Right ventricle myocardium superior (tissue), 1 donor: ENCODE results near the gene FOXK1. TPM values are rescaled to one million over a fixed set of nuclear protein-coding genes. Genes with fewer than 3 reads are reported as not detected.

Experiments
- ATAC-seq: fragments of 200-7000 bp; cut with Tn5 transposase; one replicate; pipeline ENCODE4 v1.9.1; 2020; ENCODE audit warnings: mild to moderate bottlenecking; ENCODE audit not compliant: poor library complexity
- DNase-seq: peaks from one replicate; pipeline ENCODE4 v3.0.0-alpha.2; 2020
- intact Hi-C: fragments of 100-400 bp; cut with DNase I; formaldehyde crosslinking; loops from one replicate; pipeline ENCODE4 v1.11.2; 2022
- total RNA-seq: library from RNA; stranded (reverse); fragmentation: NEBNext Ultra II Directional; extraction: Animal tissue kit (Norgen Biotek cat#: 25700); gene quantifications from one replicate; pipeline ENCODE4 v1.2.1, GENCODE V29; 2021
- donor health status: DM: no; HTN: yes; CAD: no; lungs with severe emphysema.

The FOXK1 gene
- total RNA-seq, 1 donor from 2014 or later, result 16.8 TPM

DNA sequence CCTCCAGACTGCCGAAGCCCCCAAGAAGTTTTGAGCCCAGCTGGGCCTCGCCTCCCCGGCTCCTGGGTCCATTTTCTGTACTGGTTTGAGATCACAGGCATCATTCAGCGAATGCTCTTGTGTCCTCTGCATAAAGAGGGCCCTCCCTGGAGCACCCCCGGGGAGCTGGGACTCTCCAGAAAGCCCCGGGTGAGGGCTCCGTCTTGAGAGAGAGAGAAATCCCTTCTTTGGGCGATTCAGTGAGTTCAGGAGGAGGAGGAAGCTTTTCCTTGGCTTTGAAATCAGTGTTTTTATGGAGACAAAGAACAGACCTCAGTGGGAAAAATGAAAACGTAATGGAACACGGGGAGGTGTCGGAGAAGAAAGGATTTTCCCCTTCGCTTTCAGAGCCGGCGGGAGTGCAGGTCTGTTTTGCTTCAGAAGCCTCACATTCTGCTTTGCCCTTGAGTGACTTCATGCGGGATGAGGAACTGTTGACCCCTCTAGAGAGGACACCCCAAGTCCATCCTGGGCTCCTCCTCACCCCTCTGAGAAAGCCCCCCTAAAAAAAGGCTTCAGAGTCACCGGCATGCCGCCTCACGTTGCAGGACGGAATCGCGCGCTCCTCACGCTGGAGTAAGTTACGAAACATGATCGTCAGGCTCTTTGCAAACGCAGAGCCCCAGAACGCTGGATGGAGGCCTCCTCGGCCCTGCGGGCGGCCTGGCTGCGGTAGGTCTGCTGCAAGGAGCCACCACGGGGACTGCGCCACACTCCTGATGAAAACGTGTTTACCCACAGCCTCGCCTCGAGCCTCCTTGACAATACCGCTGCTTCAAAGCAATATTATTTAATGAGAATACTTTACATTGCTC, 84.8 kb downstream of the FOXK1 start:
- no peak for DNase-seq
- no peak for ATAC-seq
- intact Hi-C loops, result no loop called here

GRCh38 chr7:4768597-4769569, 86.8 kb downstream of the FOXK1 start:
- intact Hi-C loops, result no loop called here
- DNase-seq (no peak), ATAC-seq (no peak)

DNA sequence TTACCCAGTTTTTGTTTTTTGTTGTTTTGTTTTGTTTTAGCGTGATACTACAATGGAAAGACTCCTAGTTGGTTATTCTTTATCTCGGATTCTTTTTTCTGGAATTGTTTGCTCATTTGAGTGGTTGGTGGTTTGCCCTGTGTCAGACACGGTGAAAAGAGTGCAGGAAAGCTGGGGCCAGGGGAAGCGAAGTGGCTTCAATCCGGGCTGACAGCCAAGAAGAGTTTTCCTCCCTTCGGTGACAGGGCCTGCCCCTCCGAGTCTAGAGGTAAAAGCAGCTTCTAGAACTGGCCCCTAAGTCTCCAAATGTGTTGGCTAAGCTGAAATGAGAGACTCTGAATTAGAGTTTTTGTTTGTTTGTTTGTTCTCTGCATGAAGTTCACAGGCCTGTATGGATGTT, 87.7 kb downstream of the FOXK1 start:
- DNase-seq, result no peak
- no peak for ATAC-seq
- intact Hi-C loops, result no loop called here

DNA sequence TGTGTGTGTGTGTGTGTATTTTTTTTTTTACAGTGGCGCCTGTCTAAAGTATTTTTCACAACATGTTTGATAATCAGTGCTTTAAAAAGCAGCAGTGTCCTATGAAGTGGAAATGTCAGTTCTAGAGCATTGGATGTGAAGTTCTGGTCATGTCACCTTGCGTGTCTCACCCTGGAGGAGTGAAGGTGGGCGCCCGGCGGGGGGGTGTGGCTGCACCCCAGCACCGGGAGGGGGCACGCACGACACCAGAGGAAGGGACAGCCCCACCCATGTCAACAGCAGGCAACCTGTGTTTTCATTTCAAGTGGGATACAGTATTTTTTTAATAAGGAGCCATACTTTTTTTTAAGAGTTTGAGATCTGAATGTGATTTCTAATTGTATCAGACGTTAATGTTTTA, 88.8 kb downstream of the FOXK1 start:
- ATAC-seq (no peak), DNase-seq (no peak)
- intact Hi-C loops, result no loop called here

DNA sequence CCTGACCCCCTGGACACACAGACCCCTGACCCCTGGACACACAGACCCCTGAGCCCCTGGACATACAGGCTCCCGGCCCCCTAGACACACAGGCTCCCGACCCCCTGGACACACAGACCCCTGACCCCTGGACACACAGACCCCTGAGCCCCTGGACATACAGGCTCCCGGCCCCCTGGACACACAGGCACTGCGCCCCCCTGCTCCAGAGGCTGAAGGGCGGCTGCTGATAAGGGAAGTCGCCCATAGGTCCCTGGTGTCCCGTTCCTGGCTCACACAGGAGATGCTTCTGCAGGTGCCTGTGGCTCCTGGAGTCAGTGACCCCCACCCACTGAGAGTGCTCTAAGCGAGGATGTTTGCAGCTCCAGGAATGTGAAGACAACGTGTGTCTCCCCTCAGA, 89.6 kb downstream of the FOXK1 start:
- intact Hi-C loops, result no loop called here
- DNase-seq, result no peak
- ATAC-seq, result no peak

- ATAC-seq (no peak), DNase-seq (no peak)
- intact Hi-C loops, result no loop called here
These were observed 90.2 kb downstream of the FOXK1 start for GRCh38 chr7:4772306-4772705.

DNA sequence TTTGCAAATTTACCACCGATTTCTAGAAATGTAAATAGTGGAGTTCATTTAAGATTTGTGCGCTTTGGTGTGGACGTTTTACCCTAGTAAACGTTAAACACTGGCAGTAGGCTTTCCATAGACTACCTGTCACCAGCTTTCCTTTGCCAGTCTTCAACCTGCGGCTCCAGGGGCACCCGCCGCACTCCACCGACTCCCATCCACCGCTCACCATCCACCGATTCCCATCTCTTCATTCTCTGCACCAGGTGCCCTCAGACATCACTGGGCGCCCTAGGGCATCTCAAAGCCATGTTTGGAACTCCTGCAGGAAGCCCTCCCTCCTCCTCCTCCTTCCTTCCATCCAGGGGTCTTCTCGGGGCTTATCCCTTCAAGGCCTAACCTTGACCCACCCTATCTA, 91.9 kb downstream of the FOXK1 start:
- DNase-seq, result no peak
- intact Hi-C loops, result no loop called here

DNA sequence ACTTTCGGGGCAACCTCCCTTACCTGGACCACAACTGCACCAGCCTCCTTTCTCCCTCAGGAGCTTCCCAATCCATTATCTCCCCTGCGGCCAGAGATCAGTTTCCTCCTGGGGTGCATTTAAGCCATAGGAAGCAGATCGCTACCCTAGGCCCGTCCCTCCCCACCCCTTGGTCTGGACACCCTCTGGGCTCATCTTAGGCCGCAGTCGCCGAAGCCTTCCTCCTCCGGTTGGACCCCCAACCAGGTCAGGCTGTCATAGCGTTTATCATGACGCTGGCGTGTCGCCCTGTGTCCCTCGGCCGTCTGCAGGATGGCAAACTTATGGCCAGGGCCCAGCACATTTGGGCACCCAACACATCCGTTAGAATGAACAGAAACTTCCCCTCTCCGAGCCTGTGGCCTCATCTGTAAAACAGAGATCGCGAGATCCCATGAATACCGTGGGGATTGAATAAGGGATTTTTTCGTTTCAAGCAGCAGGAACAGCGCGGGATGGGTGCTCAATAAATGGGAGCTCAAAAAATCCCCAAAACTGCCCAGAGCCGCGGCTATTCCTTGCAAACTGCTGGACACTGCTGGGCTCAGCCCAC, 92.7 kb downstream of the FOXK1 start:
- ATAC-seq, result peak; percentile 40
- DNase-seq, result peak; percentile 61
- intact Hi-C loops, result no loop called here

More for the DNA sequence above, 91.9 kb downstream of the FOXK1 start:
- no peak for ATAC-seq

- peak; percentile 98 for DNase-seq
- ATAC-seq, result peak; percentile 98
- intact Hi-C loops, result no loop called here
These were observed 93.3 kb downstream of the FOXK1 start, which contains the start of gene AP5Z1 for GRCh38 chr7:4775250-4775847. Gene AP5Z1, plus strand, starts transcription at chr7:4775623. Its CDS starts 93 bp downstream, at chr7:4775716.

DNA sequence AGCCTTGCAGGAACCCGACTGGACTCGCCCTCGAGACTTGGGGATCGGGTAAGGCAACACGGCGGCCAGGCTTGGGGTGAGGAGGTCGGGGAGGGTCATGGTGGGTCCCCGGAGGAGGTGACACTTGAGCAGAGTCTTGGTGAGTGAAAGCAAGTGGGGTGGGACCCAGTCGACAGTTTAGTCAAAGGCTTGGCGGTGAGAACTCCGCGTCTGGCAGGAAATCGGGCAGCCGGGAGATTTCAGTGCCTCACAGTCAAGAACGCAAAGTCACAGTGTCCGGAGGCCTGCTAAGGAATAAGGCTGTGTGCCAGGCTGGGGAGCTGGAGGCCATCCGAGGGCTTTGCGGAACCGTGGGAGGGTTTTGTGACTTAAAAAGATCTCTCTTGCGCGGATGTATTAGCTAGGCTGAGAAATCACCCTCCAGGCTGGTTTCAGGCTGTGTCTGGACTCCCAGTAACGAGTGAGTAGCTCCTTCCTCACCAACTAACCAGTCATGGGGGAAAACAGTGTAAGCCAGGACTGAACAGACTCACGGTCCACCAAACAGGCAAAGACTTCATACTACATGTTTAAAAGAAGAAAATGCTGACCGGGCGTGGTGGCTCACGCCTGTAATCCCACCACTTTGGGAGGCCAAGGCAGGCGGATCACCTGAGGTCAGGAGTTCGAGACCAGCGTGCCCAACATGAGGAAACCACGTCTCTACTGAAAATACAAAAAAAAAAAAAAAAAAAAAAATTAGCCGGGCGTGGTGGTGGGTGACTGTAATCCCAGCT, 93.9 kb downstream of the FOXK1 start:
- DNase-seq (peak; percentile 64), ATAC-seq (peak; percentile 37)
- intact Hi-C loops, result no loop called here

- DNase-seq (no peak), ATAC-seq (no peak)
- intact Hi-C loops, result no loop called here
These were observed 97.0 kb downstream of the FOXK1 start for GRCh38 chr7:4779118-4779517.

- intact Hi-C loops, result no loop called here
- ATAC-seq (no peak), DNase-seq (no peak)
These were observed 99.4 kb downstream of the FOXK1 start for GRCh38 chr7:4781366-4782069.

DNA sequence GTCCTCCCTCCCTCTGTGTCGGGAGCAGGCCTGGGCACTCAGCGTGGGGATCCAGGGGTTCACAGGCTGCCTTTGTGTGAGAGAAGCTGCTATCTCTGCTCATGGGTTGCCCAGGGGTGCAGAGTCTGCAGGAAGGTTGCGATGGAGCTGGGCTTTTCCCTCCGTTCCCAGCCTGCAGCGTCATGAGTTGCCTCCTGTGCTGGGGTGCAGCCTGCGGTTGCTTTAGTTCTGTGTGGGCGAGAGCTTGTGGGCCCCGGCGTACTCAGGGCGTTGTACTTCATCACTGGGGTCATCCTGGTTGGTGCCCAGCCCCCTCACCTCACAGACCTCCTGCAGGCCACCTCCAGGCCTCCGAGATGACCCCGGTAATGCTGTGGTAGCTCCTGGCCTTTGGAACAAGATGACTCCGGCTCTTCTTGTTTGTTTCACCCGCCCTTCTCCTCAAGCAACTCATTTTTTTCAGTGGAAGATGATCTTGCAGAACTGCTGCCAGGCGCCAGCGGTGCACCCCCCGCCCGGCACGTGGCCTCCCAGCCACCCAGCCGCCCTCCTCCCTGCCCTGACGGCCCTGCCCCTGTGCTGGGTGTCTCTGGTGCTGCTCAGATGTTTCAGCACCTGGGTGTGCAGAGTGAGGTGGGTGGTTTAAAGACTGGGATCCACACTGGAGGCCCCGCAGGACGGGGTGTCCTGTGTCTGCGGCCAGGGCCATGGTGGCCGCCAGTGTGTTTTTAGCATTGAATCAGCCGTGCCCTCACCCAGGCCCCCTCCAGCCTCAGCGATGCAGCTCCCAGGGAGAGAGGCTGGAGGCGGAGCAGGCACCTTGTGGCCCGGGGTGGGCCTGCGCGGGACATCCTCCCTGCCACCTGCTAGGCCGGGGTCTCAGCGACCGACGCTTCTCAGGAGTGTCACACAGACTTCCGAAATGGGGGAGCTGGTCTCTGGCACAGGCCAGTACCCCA, 100.5 kb downstream of the FOXK1 start:
- ATAC-seq, result no peak
- intact Hi-C loops, result no loop called here
- DNase-seq, result no peak

GRCh38 chr7:4783292-4783652, 101.2 kb downstream of the FOXK1 start:
- ATAC-seq (no peak), DNase-seq (no peak)
- intact Hi-C loops, result no loop called here

DNA sequence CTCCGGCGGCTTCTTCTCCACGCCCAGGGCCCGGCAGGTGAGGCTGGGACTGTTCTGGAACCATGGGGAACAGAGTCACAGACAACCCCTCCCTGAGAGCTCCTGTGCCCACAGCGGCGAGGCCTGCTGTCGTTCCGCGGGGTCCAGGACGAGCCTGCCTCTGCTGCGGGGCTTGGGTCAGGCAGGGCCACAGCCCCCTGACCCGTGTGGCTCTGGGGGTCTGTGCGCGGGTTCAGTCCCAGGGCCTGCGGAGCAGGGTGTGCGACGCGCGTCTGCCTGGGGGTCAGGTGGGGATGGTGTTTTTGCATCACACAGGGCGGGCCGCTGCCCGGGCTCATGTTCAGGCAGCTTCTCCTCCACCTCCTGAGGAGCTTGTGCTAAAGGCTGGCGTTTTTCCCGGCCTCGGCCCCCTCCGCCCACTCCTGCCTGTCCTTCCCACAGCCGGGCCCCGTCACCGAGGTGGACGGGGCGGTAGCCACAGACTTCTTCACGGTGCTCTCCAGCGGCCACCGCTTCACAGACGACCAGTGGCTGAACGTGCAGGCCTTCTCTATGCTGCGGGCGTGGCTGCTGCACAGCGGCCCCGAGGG, 101.8 kb downstream of the FOXK1 start:
- ATAC-seq, result no peak
- DNase-seq, result no peak
- intact Hi-C loops, result no loop called here

GRCh38 chr7:4784799-4785198, 102.7 kb downstream of the FOXK1 start:
- DNase-seq (peak; percentile 66), ATAC-seq (peak; percentile 83)
- intact Hi-C loops, result no loop called here
